GM18909 (cell line): ENCODE data around the gene AUH.
"Not testable (repeated sequence)": the region's sequence is repeated elsewhere in the genome, so short reads cannot be mapped to it uniquely, and the experiment has no call there.

Experiments used
- ATAC-seq: cut with Tn5 transposase; IDR thresholded peaks from one replicate; pipeline ENCODE4 v1.9.1; 2021; ENCODE audit warnings: mild to moderate bottlenecking; ENCODE audit not compliant: unreplicated experiment, poor library complexity

The AUH gene

DNA sequence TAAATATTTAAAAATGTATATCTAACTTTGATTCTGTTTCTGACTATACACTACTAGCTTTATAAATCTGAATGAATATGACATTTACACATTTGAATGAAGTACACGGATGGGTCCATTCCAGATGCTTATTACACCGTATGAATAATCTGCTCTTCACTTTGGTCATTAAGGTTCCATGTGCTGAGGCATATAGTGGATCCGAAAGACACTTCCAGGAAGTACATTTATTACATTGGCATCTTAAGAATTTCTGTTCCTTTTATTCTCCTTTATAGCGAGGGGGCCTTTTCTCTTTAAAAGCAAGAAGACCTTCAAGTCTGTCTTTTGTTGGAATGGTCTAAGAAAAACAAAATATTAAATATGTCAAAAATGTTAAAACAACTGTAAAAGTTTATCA lies 147.6 kb downstream of the AUH start:
- no peak for ATAC-seq

DNA sequence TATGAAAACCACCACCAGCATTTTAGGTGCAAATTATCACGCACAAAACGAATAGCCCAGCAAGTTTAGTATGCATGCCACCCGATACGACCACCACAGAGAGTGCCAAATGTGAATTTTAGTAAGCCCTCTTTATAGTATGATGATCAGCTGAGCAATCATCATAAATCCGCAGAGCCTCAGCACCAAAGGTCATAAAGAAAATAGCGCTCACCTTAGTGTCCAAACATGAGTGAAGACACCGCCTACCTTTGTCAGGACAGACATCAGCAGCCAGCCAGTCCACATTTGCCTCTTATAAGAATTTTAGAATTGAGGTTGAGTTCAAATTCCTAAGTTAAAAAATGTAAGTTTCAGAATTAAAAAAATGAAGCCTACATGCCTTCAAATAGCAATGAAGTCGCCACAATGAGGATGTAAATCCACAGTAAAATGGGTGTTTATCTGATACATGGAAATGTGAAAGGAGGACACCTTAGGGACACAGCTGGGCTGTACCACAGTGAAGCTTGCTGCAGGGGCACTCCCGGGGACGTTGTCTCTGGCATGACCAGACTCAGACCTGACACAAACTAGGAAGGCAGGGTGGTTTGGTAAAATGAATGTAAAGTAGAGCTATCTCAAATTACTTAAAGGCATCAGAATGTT lies 149.0 kb downstream of the AUH start:
- ATAC-seq = no peak

DNA sequence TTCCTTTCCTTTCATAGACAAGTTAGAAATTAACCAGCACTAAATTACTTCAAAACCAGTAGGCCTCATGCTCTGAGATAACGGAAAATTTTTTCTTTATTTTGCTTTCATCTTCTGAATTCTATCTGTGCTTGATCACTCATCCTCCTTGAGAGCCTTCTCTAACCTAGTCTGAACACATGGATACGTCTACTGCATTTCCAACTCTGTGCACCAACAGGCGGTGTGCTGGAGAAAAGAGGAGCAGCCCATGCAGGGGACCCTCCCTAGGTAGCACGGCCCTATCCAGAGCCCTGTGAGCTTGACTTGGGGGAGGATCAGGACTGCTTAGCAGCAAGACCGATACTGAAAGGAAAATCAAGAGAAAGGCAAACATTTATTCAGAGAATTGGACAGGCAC lies 149.8 kb downstream of the AUH start:
- ATAC-seq = no peak

DNA sequence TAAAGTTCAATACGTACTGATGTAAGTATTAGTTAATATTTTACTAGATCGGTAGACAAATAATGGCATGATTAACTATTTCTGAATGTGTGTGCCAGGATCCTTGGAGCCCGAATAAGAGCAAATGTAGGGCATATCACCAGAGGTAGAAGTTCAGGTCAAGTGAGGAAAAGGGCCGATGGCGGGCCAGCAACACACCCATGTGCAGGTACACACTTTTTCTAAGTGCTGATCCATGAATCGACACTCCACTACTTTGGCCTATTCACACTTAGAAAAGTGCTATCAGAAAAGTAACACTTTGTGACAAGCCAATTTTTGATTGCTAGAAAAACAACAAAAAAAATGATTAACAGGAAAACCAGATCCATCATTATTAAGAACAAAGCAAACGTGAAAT lies 150.3 kb downstream of the AUH start:
- ATAC-seq = no peak

DNA sequence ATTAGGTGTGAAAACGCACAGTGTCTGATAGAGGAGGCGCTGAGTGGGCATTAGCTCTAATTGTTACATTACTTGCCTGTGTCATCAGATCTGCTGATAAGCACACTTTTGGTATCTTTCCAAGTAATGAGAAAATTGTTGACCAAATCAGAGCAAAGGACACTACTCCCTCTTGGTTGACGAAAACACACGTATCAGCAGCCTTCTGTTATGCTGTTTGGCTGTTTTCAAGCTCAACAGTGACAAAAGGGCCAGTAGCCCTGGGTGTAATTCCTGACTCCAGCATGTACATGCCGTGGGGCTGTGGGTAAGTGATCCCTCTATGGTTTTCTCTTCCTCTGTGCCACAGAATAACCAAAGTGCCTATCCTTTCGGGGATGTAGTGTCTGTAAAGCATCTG lies 151.4 kb downstream of the AUH start:
- ATAC-seq = no peak

DNA sequence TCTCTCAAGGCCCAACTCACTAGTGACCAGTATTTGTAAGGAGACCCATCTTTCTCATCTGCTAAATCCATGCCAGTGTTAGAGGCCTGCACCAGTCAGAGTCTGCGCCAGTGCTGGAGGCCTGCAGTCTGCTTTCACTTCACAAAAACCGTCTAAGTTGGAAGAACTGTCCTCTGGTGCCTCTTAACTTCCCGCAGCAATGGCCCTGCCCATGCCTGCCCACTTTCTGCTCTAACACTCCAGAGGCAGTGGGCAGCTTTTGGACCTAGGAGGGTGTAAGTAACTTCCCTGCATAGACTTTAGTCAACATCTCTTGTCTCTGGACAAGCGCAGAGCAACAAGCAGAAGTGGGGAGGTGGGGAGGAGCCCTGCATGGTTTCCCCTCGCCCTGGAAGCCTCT lies 152.9 kb downstream of the AUH start:
- ATAC-seq = no peak

DNA sequence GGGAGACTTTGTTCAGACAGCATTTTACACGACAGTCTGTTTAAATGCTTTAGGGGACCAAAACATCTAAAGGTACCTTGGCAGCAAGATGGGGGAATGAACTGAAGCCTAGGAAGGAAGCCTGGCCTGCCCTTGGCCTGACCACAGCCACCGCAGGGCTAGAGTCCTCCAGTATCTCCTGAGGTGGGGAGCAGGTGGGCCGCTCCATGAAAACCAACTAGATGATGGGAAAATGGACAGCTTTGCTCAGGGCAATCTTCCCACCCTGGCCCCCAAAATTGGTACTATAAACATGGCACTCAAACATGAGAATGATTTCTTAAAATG lies 153.3 kb downstream of the AUH start:
- no peak for ATAC-seq

DNA sequence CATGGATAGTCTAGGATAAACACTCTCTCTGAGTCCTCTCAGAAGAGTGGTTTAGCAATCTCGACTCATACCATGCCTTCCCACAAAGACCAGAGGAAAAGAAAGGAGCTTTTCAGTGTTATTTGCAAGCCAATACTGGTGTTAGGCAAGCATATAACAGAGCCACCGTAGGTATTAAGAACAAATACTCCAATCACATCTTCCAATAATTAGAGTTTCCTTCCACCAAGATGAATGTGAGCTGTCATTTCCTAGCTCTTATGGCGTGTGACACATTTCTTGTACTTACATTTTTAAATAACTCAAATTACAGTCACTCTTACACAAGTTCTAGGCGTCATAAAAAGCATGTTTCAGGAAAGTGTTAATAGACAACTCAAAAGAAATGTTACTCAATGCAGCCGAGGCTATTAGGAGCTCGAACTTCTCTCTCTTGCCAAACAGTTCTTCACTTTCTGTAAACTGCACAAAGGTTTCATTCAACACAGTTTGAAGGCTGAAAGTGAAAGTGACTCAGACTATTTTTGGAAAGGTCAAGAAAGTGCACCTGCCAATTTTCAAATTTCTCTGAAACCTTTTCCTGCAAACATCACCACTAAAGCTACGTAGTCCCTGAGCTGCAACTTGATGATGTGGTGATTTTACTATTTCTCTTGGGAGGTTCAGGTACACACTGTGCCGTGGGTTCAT lies 153.8 kb downstream of the AUH start:
- ATAC-seq = peak; percentile 82

DNA sequence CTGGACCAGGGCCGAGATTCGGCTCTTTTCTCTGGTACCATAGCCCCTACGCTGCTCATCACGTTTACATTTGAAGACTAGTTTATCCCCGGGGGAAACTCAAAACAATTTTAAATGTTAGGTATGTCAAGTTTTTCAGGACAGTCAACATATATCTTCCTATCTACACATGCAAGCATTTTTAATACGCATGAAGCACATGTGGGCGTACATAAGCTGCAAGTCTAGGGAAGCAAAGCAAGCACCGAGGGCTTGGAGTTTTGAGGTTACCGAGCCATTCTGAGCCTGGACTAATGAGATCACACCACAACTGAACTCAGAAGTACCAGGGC lies 154.4 kb downstream of the AUH start:
- ATAC-seq = no peak

DNA sequence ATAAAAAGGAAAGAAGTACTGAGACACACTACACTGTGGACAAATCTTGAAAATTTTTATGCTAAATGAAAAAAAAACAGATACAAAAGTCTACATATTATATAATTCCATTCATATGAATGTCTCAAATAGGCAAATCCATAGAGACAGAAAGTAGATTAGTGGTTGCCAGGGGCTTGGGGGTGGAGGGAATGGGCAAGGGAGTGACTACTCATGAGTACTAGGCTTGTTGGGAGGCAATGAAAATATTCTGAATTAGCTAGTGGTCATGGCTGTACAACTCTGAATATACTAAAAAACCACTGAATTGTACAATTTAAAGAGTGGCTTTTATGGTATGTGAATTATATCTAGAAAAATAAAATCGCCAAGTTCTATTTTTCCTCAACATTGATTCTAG lies 154.9 kb downstream of the AUH start:
- ATAC-seq = no peak

DNA sequence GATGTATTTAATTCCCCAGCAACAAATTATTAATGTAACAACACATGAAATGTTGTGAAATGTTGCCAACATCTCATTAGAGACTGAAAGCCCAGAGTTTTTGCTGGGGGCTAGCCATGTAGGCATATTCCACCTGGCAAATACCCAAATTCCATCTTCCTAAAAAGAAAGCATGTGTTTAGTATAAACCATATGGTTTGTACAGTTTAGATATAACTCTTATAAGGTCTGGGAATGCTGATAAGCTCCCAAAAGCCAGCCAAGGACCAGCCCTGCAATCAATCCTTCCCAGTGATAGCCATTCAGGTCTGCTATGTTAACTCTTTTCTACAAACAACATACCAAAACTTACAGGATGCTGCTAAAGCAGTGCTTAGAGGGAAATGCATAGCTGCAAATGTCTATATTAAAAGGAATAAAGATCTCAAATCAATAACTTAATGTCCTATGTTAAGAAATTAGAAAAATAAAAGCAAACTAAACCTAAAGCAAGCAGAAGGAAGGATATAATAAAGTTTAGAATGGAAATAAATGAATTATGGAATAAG lies 158.9 kb downstream of the AUH start:
- ATAC-seq = no peak

DNA sequence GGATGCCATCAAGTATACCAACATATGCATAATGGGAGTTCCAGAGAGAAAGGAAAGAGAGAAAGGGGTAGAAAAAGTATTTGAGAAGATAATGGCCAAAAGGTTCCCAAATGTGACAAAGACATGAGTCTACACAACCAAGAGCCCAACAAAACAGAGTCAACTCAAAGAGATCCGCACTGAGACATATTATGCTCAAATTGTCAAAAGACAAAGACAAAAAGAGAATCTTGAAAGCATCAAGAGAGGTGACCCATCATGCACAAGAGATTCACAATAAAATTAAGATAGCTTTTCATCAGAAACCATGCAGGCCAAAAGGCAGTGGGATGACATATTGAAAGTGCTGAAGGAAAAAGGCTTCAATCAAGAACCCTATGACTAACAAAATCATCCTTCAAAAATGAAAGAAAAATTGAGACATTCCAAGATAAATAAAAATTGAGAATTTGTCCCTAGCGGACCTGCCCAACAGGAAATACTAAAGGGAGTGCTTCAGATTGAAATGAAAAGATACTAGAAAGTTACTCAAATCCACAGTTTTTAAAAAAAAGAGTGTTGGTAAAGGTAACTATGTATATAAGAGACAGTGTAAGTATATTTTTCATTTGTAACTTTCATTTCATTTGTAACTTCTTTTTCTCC lies 160.9 kb downstream of the AUH start:
- ATAC-seq = no peak

DNA sequence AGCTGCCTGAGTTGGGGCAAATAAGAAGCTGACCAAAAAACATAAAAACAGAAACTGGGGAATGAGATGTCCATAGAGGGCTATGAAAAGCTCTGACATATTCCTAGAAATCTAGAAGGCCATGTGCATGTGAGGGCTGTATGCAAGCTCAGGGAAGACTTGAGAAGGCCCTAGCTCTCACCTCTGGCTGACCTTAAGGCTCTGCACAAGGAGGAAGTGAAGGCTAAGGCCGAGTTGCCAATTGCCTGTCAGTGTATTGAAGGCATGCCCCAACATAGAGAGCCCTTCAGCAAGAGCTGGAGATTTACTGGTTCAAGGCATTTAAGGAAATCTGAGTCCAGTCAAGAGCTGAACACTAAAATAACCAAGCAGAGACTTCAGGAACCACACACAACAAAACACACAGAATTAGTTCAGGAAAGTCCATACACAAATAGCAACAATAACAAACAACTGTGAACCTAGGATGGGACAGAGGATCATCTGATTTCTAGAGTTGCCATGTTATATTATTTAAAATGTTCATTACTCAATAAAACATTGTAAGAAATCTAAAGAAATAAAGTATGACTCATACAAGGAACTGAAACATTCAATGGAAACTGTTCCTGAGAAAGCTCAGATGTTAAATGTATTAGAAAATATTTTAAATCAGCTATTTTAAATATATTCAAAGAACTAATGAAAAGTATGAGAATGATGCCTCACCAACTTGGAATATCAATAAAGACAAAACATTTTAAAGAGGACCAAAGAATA lies 161.8 kb downstream of the AUH start:
- ATAC-seq = no peak

DNA sequence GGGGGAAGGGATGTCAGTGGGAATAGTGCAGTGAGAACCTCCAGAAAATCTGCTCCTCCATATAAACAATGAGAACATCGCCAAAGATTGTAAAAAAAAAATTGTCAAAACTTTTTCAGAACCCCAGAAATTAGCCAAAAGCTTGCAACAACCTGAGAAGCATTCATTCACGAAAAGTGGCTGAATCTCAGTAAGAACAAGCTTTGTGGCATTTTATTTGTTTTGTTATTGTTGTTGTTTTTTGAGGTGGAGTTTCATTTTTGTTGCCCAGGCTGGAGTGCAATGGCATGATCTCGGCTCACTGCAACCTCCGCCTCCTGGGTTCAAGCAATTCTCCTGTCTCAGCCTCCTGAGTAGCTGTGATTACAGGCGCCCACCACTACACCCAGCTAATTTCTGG lies 162.8 kb downstream of the AUH start:
- ATAC-seq = not testable (repeated sequence)

DNA sequence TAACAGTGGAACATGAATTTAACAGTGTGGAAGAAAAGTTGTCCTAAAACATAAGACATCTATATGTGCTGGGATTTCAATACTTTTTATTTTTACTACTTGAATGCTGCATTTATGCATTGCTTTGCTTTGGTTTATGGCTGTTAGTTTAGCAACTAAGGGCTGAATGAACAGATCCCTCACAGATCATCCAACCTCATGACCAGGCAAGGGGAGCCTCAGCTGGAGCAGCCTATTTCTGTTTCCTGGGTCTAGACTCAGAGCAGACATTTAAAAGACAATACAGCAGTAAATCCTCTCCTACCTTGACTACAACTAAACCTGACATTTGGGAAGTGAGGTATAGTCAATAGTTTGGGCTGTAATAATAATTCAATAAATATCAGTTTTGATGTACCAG lies 163.3 kb downstream of the AUH start:
- no peak for ATAC-seq

DNA sequence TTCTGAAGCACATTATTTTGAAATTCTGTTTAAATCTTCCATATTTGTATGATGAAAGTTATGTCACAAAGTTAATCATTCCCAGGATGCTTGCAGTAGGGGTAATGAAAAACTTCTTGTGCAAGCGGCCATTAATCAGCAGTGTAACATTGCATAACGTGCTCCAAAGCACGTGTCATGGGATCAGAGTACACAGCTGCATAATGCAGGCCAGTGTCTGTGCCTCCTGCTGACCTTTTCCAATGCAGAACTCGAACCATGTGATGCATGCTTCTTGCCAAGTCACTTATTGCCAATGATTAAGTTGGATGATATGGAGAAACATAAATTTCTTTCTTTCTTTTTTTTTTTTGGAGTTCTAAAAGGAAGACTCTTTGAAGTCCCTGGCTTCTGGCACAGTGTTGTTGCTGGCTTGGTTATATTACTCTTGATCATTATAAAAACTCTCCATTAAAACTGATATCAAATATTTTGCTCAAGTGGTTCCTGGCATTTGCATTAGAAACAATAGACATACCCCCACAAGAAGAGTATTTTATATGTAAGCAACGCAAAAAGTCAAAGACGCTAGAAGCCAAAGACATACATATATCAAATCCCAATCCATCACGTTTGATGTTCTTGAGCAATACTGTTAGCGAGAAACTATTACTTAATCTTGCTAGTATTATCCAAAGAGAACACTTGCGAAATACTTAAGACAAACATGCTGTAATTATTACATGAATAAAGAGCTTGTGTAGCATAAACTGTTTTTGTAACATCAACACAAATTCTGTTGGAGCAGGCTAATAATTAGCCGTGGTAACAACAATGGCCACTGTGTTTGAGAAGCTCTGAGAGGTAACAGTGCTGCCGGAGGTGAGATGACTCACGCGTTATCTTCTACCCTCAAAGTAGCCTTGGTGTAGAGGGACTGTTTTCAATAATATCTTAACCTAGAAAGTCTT lies 164.2 kb downstream of the AUH start:
- no peak for ATAC-seq

DNA sequence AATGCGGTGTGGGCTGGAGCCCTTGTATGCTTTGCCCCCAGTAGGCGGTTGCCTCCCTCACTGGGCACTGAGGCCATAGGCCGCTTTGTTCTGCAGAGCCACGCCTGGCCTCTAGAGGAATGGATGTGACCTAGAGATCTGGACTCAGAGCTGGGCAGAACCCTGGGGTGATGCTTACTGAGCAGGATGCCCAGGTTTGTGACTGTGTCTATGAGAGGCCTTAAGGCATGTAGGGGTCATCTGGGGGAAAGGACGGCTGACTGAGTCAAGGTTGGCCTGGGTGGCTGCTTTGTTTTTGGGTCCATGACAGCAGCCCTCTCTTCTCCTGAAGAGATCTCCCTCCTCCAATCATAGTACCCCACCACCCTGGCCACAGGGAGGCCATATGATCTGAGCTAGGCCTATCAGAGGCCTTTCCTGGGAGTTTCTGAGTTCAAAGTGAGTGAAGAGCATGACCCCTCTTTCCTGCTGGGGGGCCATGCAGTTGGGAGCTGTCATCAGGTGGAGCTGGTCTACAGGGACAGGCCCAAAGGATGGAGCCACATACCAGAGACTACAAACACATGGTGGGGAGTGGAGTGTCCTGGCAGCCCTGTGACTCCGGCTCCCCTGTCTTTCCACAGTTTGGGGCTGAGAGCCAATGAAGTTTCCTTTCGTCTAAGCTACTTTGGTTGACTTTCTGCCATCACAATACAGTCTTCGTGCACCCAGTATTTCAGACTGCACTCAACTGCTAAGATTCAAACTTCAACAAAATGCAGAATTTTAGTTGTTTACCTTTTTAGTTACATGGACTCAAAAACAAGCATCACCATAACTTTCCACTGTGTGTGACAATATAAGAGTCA lies 165.4 kb downstream of the AUH start:
- no peak for ATAC-seq

DNA sequence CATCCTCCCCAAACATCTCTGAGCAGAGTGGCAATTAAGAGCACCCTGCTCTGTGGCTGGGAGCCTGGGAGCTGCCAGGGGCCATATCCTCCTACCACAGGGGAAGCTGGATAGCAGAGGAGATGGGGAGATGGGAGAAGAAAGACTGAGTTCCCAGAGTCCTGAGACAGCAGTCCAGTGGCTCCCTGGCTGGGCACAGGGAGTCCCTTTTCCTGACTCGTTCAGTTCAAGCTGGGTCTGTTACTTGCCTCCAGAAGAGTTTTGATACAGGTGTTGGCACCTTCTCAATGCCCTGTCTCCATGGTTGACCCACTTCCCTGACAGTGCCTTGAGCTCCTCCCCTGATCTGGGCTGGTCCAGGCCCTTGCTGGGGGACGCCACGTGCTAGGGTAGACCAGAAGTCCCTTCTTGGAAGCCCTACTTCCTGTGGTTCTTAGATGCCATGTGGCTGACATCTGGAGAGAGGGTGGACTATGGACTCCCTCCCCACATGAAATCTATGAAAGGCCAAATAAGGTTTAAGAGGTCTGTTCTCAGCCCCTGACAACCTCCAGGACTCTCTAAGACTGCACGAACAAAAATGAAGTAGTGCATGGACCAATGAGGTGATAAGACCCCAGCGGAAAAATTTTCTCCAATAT lies 166.2 kb downstream of the AUH start:
- ATAC-seq = no peak
